NT2/D1 (cell line): ENCODE results near the gene TEX44.

Experiments used
- DNase-seq: peaks from one replicate; pipeline ENCODE4 v3.0.0-alpha.2; 2011; ENCODE audit warnings: low read depth, low spot score
- H3K27me3 ChIP-seq: 2 replicates; pipeline ENCODE4 v1.6.0; 2011; ENCODE audit warnings: mild to moderate bottlenecking; ENCODE audit not compliant: insufficient read length, insufficient read depth
- H3K36me3 ChIP-seq: 2 replicates; pipeline ENCODE4 v1.6.1; 2011; ENCODE audit warnings: mild to moderate bottlenecking, low read length, mixed read lengths; ENCODE audit not compliant: insufficient read depth, insufficient read length
- H3K4me1 ChIP-seq: 2 replicates; pipeline ENCODE4 v1.5.1; 2011; ENCODE audit not compliant: insufficient read depth, insufficient read length
- H3K4me3 ChIP-seq: 2 replicates; pipeline ENCODE4 v1.5.1; 2011; ENCODE audit warnings: low read depth; ENCODE audit not compliant: insufficient read length
- H3K9ac ChIP-seq: 2 replicates; pipeline ENCODE4 v1.6.0; 2011; ENCODE audit warnings: low read depth; ENCODE audit not compliant: insufficient read length
- H3K9me3 ChIP-seq: 2 replicates; pipeline ENCODE4 v1.5.1; 2011; ENCODE audit warnings: mild to moderate bottlenecking, low read length; ENCODE audit not compliant: insufficient read depth
- SUZ12 ChIP-seq: IDR thresholded peaks from 2 replicates; pipeline ENCODE4 v1.6.1; 2011; ENCODE audit not compliant: insufficient read length, insufficient read depth; ENCODE audit errors: extremely low read depth
- YY1 ChIP-seq: IDR thresholded peaks from 2 replicates; pipeline ENCODE4 v1.6.1; 2011; ENCODE audit not compliant: insufficient read length, insufficient read depth
- ZNF274 ChIP-seq: IDR thresholded peaks from 2 replicates; pipeline ENCODE4 v1.6.1; 2011; ENCODE audit warnings: mild to moderate bottlenecking, low read depth, low read length

TEX44 gene

GRCh38 chr2:231602859-231603467 is 10.3 kb downstream of the TEX44 start:
- no peak for TF ChIP-seq ZNF274
- TF ChIP-seq YY1: no peak
- no peak for TF ChIP-seq SUZ12
- no peak for DNase-seq
- H3K9me3 ChIP-seq: no peaks in the 10 kb centered on the region
- H3K36me3 ChIP-seq: no peaks in the 10 kb centered on the region
- H3K4me3 ChIP-seq: no peak overlapping the region
- peaks cover 24% of the 10 kb centered on the region for H3K4me1 ChIP-seq
- no peaks in the 10 kb centered on the region for H3K27me3 ChIP-seq
- peak overlapping the region; percentile 92 for H3K9ac ChIP-seq

- Histone ChIP-seq H3K4me1 (peaks cover 24% of the 10 kb centered on the region), H3K9me3 (no peaks in the 10 kb centered on the region), H3K4me3 (peak overlapping the region; percentile 53), H3K9ac (peak overlapping the region; percentile 92), H3K36me3 (no peaks in the 10 kb centered on the region), H3K27me3 (no peaks in the 10 kb centered on the region)
- TF ChIP-seq ZNF274 (no peak), SUZ12 (no peak), YY1 (no peak)
- no peak for DNase-seq
These were observed 11.5 kb downstream of the TEX44 start for GRCh38 chr2:231604101-231604684.

- peaks cover 24% of the 10 kb centered on the region for H3K4me1 ChIP-seq
- peak; percentile 98 for DNase-seq
- H3K4me3 ChIP-seq: peak overlapping the region; percentile 10
- TF ChIP-seq SUZ12 (no peak), ZNF274 (no peak), YY1 (no peak)
- H3K27me3 ChIP-seq: no peaks in the 10 kb centered on the region
- peak overlapping the region; percentile 74 for H3K9ac ChIP-seq
- H3K36me3 ChIP-seq: no peaks in the 10 kb centered on the region
- H3K9me3 ChIP-seq: no peaks in the 10 kb centered on the region
These were observed 12.3 kb downstream of the TEX44 start for GRCh38 chr2:231604685-231605606.

GRCh38 chr2:231605607-231606091 is 13.0 kb downstream of the TEX44 start:
- Histone ChIP-seq H3K9me3 (no peaks in the 10 kb centered on the region), H3K9ac (peak overlapping the region; percentile 74), H3K4me1 (peaks cover 22% of the 10 kb centered on the region), H3K36me3 (no peaks in the 10 kb centered on the region), H3K27me3 (no peaks in the 10 kb centered on the region), H3K4me3 (no peak overlapping the region)
- DNase-seq: no peak
- TF ChIP-seq SUZ12: no peak
- no peak for TF ChIP-seq ZNF274
- no peak for TF ChIP-seq YY1

GRCh38 chr2:231606941-231607340 is 14.3 kb downstream of the TEX44 start:
- TF ChIP-seq ZNF274 (no peak), YY1 (no peak), SUZ12 (no peak)
- Histone ChIP-seq H3K36me3 (no peaks in the 10 kb centered on the region), H3K9me3 (no peaks in the 10 kb centered on the region), H3K4me1 (peaks cover 23% of the 10 kb centered on the region), H3K4me3 (no peak overlapping the region), H3K9ac (no peak overlapping the region), H3K27me3 (no peaks in the 10 kb centered on the region)
- no peak for DNase-seq

- Histone ChIP-seq H3K36me3 (no peaks in the 10 kb centered on the region), H3K4me1 (peaks cover 21% of the 10 kb centered on the region), H3K27me3 (no peaks in the 10 kb centered on the region), H3K4me3 (no peak overlapping the region), H3K9ac (peak overlapping the region; percentile 63), H3K9me3 (no peaks in the 10 kb centered on the region)
- peak; percentile 40 for DNase-seq
- no peak for TF ChIP-seq YY1
- no peak for TF ChIP-seq ZNF274
- no peak for TF ChIP-seq SUZ12
These were observed 18.8 kb downstream of the TEX44 start for GRCh38 chr2:231611273-231612108.
